ENCODE data around the gene PTER.

The PTER gene

DNA sequence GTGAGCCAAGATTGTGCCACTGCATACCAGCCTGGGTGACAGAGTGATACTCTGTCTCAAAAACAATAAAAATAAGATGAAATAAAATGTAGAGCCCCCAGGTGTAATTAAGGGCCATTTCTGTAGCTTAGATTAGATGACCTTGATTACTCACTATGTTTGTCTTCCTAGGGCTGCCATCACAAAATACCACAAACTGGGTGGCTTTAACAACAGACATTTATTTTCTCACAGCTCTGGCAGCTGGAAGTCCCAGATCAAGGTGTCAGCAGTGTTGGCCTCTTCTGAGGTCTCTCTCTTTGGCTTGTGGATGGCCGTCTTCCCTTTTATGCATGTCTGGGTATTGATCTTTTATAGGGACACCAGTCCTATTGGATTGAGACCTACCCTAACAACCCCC, 6.1 kb downstream of the PTER start:
- H3K9me3 ChIP-seq (ENCODE audit: control insufficient read depth, insufficient read depth, low read length), result no peaks in the 10 kb centered on the region

DNA sequence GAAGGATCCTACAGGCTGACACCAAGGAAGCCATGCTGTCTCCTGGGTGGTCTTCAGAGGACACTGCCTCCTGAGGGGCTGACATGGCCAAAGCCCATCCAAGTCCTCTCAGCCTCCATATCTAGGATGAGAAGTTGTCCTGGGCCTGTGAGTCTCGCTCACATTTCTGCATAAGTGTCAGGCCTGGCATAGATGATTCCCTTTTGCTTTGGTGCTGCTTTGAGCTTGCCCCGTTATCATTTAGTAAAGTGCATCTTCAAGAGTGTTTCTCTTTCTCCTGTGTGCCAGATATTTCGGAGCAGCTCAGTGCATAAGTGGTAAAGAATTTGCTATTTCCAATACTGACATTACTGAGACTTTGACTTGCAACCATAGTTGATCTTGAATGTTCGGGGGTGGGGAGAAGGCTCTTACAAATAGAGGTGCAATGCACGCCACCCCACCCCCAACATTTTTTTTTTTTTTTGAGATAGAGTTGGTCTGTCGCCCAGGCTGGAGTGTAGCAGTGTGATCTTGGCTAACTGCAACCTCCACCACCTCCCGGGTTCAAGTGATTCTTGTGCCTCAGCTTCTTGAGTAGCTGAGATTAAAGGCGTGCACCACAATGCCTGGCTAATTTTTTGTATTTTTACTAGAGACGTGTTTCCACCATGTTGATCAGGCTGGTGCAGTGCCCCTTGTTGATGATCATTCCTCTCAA, 9.1 kb downstream of the PTER start:
- Histone ChIP-seq H3K9me3 (ENCODE audit: control insufficient read depth, insufficient read depth, low read length) (no peaks in the 10 kb centered on the region), H3K9ac (ENCODE audit: low read depth, low read length) (no peak overlapping the region), H3K4me1 (ENCODE audit: insufficient read depth, low read length) (0 out of 2 replicates have a peak, but pooled peaks cover under 1% of the 10 kb centered on the region), H3K36me3 (ENCODE audit: insufficient read depth, low read length) (no peaks in the 10 kb centered on the region)

More for the DNA sequence above, 6.1 kb downstream of the PTER start:
- no peak overlapping the region for H3K9ac ChIP-seq (ENCODE audit: low read depth, low read length)
- H3K4me1 ChIP-seq (ENCODE audit: insufficient read depth, low read length), result peaks cover 8% of the 10 kb centered on the region
- no peaks in the 10 kb centered on the region for H3K36me3 ChIP-seq (ENCODE audit: insufficient read depth, low read length)

DNA sequence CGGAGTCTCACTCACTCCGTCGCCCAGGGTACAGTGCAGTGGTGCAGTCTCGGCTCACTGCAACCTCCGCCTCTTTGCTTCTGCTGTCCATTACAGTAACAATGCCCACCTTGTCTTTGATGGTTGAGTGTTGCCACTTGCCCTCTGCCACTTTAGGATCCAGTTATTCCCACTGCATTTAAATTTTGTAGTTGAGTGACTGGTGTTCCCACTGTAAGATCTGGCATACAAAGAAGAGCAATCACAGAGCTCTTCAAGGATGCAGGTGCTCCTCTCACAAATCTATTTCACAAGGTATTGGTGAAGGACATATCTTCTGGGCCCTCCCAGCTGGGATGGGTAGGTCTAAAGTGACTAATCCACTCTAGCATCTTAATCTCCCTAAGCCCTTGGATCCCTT, 12.6 kb downstream of the PTER start:
- no peaks in the 10 kb centered on the region for H3K4me1 ChIP-seq (ENCODE audit: insufficient read depth, low read length)
- no peaks in the 10 kb centered on the region for H3K9me3 ChIP-seq (ENCODE audit: control insufficient read depth, insufficient read depth, low read length)
- H3K9ac ChIP-seq (ENCODE audit: low read depth, low read length), result no peak overlapping the region
- H3K36me3 ChIP-seq (ENCODE audit: insufficient read depth, low read length), result no peaks in the 10 kb centered on the region

DNA sequence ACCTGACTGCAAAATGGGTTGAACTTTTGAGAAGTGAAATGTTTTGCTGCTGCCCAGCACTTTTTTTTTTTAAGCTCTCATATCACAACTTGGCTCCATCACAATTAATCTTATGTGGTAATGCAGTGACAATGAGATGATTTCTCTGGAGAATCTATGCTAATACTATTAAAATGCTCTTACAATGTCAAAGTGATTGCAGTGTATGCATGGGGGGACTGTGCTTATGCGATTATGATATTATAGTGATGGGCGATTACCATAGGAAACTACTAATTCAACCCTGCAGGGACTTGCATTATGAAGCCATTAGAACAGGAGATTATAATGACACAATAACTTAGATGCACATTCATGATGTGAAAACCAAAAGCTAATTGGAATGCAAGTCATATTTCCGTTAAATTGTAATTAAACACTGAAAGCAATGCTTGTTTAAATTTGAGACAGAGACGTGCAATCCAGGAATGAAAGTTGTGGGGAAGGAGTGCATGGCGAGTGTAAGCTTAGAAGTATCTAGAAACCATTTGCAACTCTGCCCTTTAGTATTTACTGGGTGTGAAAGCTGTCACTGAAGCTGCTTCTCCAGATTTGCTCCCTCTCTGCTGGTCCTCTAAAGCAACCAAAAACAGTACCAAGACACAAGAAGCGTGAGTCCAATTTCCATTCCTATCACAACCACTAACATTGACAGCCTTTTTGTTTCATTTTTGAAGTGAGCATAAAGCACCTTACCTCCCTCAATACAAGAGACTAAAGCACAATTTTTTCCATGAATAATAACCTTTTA, 21.6 kb downstream of the PTER start:
- Histone ChIP-seq H3K9me3 (ENCODE audit: control insufficient read depth, insufficient read depth, low read length) (no peaks in the 10 kb centered on the region), H3K36me3 (ENCODE audit: insufficient read depth, low read length) (no peaks in the 10 kb centered on the region), H3K4me1 (ENCODE audit: insufficient read depth, low read length) (no peaks in the 10 kb centered on the region), H3K9ac (ENCODE audit: low read depth, low read length) (no peak overlapping the region)

GRCh38 chr10:16459423-16459939, 22.7 kb downstream of the PTER start:
- Histone ChIP-seq H3K36me3 (ENCODE audit: insufficient read depth, low read length) (no peaks in the 10 kb centered on the region), H3K9me3 (ENCODE audit: control insufficient read depth, insufficient read depth, low read length) (no peaks in the 10 kb centered on the region), H3K4me1 (ENCODE audit: insufficient read depth, low read length) (no peaks in the 10 kb centered on the region), H3K9ac (ENCODE audit: low read depth, low read length) (no peak overlapping the region)

DNA sequence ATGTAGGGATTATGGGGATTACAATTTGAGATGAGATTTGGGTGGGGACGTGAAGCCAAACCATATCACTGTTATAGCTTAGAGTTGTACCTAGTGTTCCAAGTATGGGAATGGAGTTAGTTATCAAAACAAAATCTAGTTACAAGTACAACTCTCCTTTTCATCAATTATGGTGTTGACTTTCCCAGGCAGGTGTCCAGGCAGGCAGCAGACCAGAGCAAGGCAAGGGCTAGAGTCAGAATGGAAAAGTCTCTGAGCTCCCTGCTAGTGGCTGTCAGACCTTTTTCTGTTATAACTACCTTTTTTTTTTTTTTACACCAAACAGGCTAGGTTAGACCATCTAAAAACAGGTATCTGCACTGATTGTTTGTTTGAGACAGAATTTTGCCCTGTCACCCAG, 29.2 kb downstream of the PTER start:
- Histone ChIP-seq H3K9ac (ENCODE audit: low read depth, low read length) (no peak overlapping the region), H3K9me3 (ENCODE audit: control insufficient read depth, insufficient read depth, low read length) (no peaks in the 10 kb centered on the region), H3K4me1 (ENCODE audit: insufficient read depth, low read length) (no peaks in the 10 kb centered on the region), H3K36me3 (ENCODE audit: insufficient read depth, low read length) (no peaks in the 10 kb centered on the region)

DNA sequence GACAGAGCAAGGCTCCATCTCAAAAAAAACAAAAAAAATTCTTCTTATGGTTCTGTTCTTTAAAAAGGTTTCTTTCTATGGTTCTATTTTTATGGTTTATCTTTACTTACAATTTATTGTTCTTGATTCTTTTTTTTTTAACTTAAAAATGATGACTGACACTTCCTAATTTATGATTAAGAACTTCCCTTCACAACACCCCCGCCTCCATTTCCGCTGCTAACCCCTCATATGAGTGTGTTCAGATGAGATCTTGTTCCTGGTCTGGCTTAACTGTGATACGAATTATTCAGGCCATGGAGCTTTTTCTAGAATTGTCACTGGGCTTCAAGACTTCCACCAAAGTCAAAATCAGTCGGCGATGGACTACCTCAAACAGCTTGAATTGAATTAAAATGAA, 33.9 kb downstream of the PTER start:
- no peak overlapping the region for H3K9ac ChIP-seq (ENCODE audit: low read depth, low read length)

DNA sequence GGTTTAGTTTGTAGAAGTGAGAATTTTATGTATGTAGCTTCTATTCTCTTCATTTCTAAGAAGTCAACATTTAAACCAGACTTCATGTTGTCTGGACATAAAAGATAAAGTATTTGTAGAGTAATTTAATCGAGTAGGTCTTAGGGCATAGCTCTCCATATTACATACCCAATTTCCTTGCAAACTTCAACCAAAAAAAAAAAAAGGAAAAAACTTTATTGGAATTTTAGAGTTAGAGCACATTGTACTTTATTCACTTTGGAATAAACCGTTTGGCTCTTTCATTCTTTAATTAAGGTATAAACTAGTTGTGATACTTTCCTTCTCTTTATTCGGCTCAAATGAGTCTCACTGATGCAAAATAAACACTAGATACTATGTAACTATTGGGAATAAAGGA, 36.0 kb downstream of the PTER start:
- Histone ChIP-seq H3K9me3 (ENCODE audit: control insufficient read depth, insufficient read depth, low read length) (no peaks in the 10 kb centered on the region), H3K9ac (ENCODE audit: low read depth, low read length) (no peak overlapping the region), H3K4me1 (ENCODE audit: insufficient read depth, low read length) (no peaks in the 10 kb centered on the region), H3K36me3 (ENCODE audit: insufficient read depth, low read length) (no peaks in the 10 kb centered on the region)

More for the DNA sequence above, 33.9 kb downstream of the PTER start:
- Histone ChIP-seq H3K36me3 (ENCODE audit: insufficient read depth, low read length) (no peaks in the 10 kb centered on the region), H3K4me1 (ENCODE audit: insufficient read depth, low read length) (no peaks in the 10 kb centered on the region), H3K9me3 (ENCODE audit: control insufficient read depth, insufficient read depth, low read length) (no peaks in the 10 kb centered on the region)

DNA sequence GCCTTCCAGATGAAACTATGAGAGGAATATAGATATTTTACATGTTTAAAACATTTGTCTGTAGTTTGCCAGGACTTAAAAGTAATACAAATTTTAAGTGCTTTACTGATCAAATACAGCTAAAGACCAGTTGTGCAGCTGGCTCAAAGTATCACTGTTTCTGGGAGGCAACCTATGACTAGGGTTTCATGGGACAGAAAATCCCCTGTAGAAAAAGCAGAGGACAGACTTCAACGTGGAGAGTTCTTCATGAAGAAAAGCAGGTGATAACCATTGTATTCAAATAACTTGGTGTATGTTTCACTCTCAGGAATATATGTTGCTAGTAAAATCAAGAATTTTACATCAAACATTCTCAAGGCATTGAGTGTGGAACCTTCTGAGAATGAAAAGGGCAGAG, 40.9 kb downstream of the PTER start:
- no peaks in the 10 kb centered on the region for H3K9me3 ChIP-seq (ENCODE audit: control insufficient read depth, insufficient read depth, low read length)
- no peak overlapping the region for H3K9ac ChIP-seq (ENCODE audit: low read depth, low read length)
- no peaks in the 10 kb centered on the region for H3K4me1 ChIP-seq (ENCODE audit: insufficient read depth, low read length)
- no peaks in the 10 kb centered on the region for H3K36me3 ChIP-seq (ENCODE audit: insufficient read depth, low read length)

- Histone ChIP-seq H3K36me3 (ENCODE audit: insufficient read depth, low read length) (no peaks in the 10 kb centered on the region), H3K4me1 (ENCODE audit: insufficient read depth, low read length) (no peaks in the 10 kb centered on the region)
These were observed 42.0 kb downstream of the PTER start for GRCh38 chr10:16478801-16479200.

DNA sequence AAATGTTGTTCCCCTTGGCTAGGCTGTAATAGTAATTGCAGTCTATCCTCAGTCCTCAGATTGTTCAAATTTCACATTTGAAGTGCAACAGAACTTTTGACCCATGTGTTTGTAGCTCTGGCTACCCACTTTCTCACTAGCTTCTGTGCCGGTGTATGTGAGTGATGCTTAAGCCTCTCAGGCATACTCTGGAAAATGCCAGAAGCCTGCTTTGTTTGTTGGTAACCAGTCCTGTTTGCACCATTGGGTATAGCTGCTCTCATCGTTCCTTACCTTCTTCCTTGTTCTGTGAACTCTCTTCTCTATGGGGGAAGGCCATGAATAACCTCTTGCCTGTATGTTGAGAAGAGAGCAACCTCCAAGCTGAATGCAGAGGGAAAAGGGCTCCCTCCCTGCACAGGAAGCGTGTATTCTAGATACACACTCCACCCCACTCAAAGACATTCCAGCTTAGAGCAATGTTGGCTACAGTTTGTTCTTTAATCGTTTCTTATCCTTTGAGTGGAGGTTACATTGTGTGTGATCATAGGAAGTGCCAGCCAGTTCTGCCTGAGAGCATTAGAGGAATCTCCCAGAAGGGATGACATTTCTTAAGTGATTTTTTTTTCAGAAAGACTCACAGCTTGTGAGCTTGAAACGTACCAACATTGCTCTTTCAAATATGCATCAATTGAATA, 44.4 kb downstream of the PTER start:
- Histone ChIP-seq H3K4me1 (ENCODE audit: insufficient read depth, low read length) (no peaks in the 10 kb centered on the region), H3K9ac (ENCODE audit: low read depth, low read length) (no peak overlapping the region), H3K9me3 (ENCODE audit: control insufficient read depth, insufficient read depth, low read length) (no peaks in the 10 kb centered on the region), H3K36me3 (ENCODE audit: insufficient read depth, low read length) (no peaks in the 10 kb centered on the region)

More at GRCh38 chr10:16478801-16479200, 42.0 kb downstream of the PTER start:
- Histone ChIP-seq H3K9ac (ENCODE audit: low read depth, low read length) (no peak overlapping the region), H3K9me3 (ENCODE audit: control insufficient read depth, insufficient read depth, low read length) (no peaks in the 10 kb centered on the region)

DNA sequence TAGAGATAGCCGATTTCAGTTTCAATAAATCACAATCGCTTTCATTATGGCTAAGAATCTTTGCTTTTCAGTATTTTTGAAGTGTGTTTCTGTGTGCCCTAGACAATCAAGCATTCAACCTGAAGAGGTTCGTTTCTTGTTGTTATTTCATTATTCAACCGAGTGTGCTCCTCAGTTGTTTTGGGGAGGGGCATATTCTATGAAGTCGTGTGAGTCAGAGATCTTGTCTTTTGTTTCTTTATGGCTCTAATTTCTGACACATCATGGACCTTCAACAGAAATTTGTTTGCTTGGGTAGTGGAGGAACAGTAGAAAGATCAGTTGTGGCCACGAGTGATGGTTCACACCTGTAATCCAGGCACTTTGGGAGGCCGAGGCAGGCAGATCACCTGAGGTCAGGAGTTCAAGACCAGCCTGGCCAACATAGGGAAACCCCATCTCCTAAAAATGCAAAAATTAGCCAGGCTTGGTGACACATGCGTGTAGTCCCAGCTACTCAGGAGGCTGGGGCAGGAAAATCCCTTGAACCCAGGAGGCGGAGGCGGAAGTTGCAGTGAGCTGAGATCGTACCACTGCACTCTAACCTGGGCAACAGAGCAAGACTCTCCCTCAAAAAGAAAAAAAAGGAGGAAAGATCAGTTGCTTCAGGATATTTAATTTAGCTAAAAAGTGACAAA, 46.6 kb downstream of the PTER start:
- H3K9me3 ChIP-seq (ENCODE audit: control insufficient read depth, insufficient read depth, low read length), result no peaks in the 10 kb centered on the region

GRCh38 chr10:16490511-16490910, 53.7 kb downstream of the PTER start:
- Histone ChIP-seq H3K4me1 (ENCODE audit: insufficient read depth, low read length) (no peaks in the 10 kb centered on the region), H3K9me3 (ENCODE audit: control insufficient read depth, insufficient read depth, low read length) (no peaks in the 10 kb centered on the region), H3K36me3 (ENCODE audit: insufficient read depth, low read length) (no peaks in the 10 kb centered on the region), H3K9ac (ENCODE audit: low read depth, low read length) (no peak overlapping the region)

More for the DNA sequence above, 46.6 kb downstream of the PTER start:
- Histone ChIP-seq H3K9ac (ENCODE audit: low read depth, low read length) (no peak overlapping the region), H3K36me3 (ENCODE audit: insufficient read depth, low read length) (no peaks in the 10 kb centered on the region), H3K4me1 (ENCODE audit: insufficient read depth, low read length) (no peaks in the 10 kb centered on the region)

DNA sequence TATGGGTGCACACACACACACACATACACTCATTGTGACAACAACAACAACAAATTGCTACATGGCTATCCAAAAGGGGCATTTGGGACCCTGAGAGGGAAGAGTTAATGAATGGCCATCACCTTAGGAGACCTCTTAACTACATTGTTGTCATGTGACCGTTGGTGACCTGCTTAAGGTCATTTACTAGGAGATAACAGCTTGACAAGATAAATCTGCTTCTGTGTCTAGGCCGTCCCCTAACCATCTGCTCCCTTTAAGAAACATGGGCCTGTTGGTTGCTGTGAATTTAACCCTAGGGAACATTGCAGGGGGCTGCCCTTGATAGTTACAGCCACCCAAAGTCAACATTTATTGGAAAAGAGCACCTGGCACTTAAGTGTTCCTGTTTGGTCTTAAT, 55.1 kb downstream of the PTER start:
- Histone ChIP-seq H3K36me3 (ENCODE audit: insufficient read depth, low read length) (no peaks in the 10 kb centered on the region), H3K9ac (ENCODE audit: low read depth, low read length) (no peak overlapping the region), H3K4me1 (ENCODE audit: insufficient read depth, low read length) (no peaks in the 10 kb centered on the region), H3K9me3 (ENCODE audit: control insufficient read depth, insufficient read depth, low read length) (no peaks in the 10 kb centered on the region)

All from ES-I3 (cell line).